ENCODE data around the gene PLVAP. TPM values are rescaled to one million over a fixed set of nuclear protein-coding genes. Genes with fewer than 3 reads are reported as not detected.

Gene PLVAP
- total RNA-seq, 1 donor from 2014 or later: 174 TPM

DNA sequence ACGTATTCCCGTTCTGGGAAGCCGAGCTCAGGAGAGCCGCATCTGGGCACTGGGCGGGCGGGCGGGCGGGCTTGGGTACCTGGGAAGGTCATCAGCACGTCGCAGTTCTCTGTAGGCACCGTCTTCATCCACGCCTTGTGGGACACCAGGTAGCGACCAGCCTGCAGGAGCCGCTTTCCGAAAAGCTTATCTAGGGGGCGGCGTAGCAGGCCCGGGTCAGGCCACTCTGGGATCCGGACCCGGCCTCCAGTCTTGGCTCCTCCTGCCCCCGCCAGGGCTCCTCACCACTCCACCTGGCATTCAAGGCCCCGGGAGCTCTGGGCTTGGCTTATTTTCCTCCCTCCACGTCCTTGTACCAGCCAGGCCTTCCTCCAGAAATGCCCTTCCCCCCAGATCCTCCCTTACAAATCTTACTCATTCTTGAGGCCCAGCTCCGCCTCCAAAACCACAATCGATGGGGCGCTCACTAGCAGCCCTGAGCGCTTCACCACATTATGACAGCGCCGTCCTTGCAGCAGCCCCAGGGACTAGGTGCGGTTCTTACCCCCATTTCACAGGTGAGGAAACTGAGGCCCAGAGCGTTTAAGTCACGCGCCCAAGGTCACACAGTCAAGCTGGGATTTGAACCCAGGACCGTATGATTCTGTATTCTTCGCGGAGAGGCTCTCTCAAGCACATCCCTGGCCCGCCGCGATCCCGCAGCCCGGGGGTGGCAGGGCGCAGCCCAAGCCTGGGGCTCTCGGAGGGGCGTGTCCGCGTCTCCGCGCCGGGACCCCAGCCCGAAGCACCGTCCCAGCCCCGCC lies 43.3 kb downstream of the PLVAP start:
- ATAC-seq (peak; percentile 0), DNase-seq (no peak)
- intact Hi-C loops (cut with DNase I): no loop called here
- peak overlapping the region; percentile 78 for H3K4me3 ChIP-seq
- H3K9me3 ChIP-seq: no peaks in the 10 kb centered on the region
- no peak for TF ChIP-seq CTCF (IDR thresholded peaks at IDR 0.05)
- H3K4me1 ChIP-seq: peaks cover 30% of the 10 kb centered on the region
- H3K36me3 ChIP-seq: no peaks in the 10 kb centered on the region
- H3K27me3 ChIP-seq: no peaks in the 10 kb centered on the region
- H3K27ac ChIP-seq: peak overlapping the region; percentile 68

DNA sequence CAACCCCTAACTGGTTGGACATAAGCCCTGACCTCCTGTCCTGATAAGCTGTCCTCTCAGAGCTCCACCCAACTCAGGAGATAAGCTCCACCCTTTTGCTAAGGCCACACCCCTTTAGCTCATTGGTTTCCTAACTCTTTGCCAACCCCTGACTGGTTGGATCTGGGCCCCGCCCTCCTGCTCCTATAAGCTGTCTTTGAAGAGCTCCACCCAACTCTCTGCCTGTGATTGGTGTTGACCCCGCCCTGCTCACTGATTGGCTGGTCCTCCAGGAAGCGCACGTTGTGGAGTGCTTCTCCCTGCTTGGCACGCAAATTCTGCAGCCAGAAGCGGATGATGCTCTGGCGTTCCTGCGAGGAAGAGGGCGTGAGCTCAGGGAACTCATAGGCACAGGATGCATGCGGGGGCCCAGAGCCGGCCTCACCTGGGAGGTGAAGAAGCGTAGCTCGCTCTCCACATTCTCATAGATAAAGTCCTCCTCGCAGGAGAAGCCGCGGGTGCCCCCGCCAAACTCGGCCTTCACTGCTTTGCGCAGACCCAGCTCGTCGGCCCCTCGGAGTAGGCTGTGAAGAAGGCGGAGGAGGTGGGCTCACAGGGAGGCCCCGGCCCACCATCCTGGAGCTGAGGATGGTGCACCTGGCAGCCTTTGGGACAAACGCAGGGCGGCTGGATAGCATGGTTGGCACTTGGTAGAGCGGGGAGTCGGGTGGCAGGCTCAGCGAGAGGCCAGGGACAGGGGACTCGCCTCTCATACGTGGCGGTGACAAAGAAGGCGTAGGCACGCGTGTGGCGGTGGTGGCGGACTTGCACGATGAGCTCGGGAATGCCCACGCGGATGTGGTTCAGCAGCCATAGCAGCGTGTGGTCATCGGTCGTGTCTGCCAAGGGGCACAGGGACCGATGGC lies 44.2 kb downstream of the PLVAP start:
- Histone ChIP-seq H3K36me3 (no peaks in the 10 kb centered on the region), H3K4me3 (no peak overlapping the region), H3K9me3 (no peaks in the 10 kb centered on the region), H3K27ac (no peak overlapping the region), H3K4me1 (peaks cover 23% of the 10 kb centered on the region), H3K27me3 (no peaks in the 10 kb centered on the region)
- DNase-seq: no peak
- TF ChIP-seq CTCF (IDR thresholded peaks at IDR 0.05): no peak
- ATAC-seq: no peak
- intact Hi-C loops (cut with DNase I): no loop called here

GRCh38 chr19:17332360-17332676 lies 44.8 kb downstream of the PLVAP start:
- no peak for TF ChIP-seq CTCF (IDR thresholded peaks at IDR 0.05)
- Histone ChIP-seq H3K27ac (no peak overlapping the region), H3K27me3 (no peaks in the 10 kb centered on the region), H3K36me3 (no peaks in the 10 kb centered on the region), H3K4me3 (no peak overlapping the region), H3K4me1 (peaks cover 21% of the 10 kb centered on the region), H3K9me3 (no peaks in the 10 kb centered on the region)
- DNase-seq (no peak), ATAC-seq (no peak)
- intact Hi-C loops (cut with DNase I): no loop called here

- H3K27me3 ChIP-seq: no peaks in the 10 kb centered on the region
- H3K4me3 ChIP-seq: no peak overlapping the region
- no peak for TF ChIP-seq CTCF (IDR thresholded peaks at IDR 0.05)
- H3K27ac ChIP-seq: no peak overlapping the region
- intact Hi-C loops (cut with DNase I): no loop called here
- no peaks in the 10 kb centered on the region for H3K36me3 ChIP-seq
- ATAC-seq: no peak
- DNase-seq: no peak
- H3K9me3 ChIP-seq: no peaks in the 10 kb centered on the region
- H3K4me1 ChIP-seq: peaks cover 21% of the 10 kb centered on the region
These were observed 46.0 kb downstream of the PLVAP start for GRCh38 chr19:17331045-17331558.

DNA sequence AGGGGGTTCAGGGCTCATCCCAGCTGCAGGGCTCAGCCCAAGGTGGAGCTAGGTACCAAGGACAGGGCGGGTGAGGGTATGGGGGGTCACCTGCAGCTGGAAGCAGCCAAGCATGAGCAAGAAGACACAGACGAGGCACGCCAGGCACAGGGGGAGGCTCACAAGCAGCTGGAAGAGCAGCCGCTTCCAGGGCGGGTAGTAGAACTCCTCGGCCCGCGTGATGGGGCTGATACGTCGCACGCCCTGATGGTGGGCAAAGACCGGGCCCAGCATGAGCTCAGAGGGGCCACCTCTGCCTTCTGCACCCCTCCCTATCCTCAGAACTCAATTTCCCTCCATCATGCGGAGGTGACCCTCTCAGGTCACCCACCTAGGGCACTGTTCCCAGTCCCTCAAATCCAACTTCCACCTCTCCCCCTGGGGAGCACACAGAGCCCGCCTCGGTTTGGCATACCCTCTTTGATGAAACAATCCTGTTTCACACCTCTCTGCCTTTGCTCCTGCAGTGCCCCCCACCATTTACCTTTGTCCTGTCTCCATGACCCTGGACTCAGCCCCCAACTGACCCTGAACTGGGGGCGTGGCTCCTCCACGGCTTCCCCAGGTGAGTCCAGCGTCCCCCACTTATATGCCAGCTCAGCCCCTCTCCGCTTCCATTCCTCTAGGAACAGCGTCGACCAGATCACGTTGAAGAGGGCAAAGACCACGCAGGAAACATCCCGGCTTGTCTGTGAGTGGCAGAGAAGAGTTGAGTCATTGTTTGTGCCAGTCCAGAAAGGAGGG lies 46.7 kb downstream of the PLVAP start:
- Histone ChIP-seq H3K27me3 (no peaks in the 10 kb centered on the region), H3K36me3 (no peaks in the 10 kb centered on the region), H3K4me1 (peaks cover 18% of the 10 kb centered on the region), H3K27ac (no peak overlapping the region), H3K9me3 (no peaks in the 10 kb centered on the region), H3K4me3 (no peak overlapping the region)
- ATAC-seq (no peak), DNase-seq (no peak)
- TF ChIP-seq CTCF (IDR thresholded peaks at IDR 0.05): no peak
- intact Hi-C loops (cut with DNase I): no loop called here
